ENCODE results near the gene SESN3.

DNA sequence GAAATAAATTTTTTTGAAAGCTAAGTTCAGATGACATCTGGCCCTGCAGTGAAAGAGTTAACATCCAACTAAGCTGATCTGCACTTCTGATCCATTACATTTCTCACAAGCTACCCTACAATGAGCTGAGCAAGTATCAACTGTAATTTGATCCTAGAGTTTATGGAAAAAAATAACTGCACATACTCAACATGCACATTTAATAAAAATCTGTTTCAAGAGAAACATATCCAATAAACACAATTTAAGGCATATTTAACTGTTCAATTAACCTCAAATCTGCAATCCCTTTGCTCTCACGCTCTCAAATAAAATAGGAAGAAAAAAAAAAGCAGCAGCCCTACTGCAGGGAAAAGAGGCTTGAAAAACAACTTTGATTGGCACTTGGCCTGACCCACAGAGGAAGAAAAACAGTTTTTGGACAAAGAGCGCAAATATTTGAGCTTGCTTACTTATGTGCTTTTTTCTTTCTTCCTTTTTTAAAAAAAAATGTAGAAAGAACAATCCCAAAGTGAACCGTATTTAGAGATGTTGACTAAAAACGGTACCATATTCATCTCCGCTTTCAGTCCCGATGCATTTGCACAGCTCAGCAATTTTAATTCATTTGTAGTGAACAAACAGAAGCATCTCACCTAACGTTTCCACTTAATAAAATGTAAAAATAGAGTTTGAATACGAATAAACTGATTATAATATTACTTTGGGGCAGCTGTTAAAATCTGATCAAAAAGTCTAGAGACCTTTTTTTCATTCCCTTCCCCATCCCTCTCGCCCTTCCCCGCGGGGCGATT, 1.6 kb downstream of the SESN3 start:
- TF ChIP-seq YY1 (IDR thresholded peaks at IDR 0.05; ENCODE audit: low read depth) (no peak), RAD21 (IDR thresholded peaks at IDR 0.05; ENCODE audit: low read depth) (no peak), TEAD4 (IDR thresholded peaks at IDR 0.05) (no peak), REST (IDR thresholded peaks at IDR 0.05; ENCODE audit: low read depth) (no peak), NFIC (IDR thresholded peaks at IDR 0.05) (no peak), FOXM1 (IDR thresholded peaks at IDR 0.05; ENCODE audit: borderline replicate concordance, low read depth) (no peak; the same call in 1 of the 2 replicates), TAF1 (IDR thresholded peaks at IDR 0.05; ENCODE audit: low read depth) (no peak)

Measured in Ishikawa (cell line).